ENCODE data around the gene SLC38A10. TPM values are rescaled to one million over a fixed set of nuclear protein-coding genes. Genes with fewer than 3 reads are reported as not detected.

Gene SLC38A10
- total RNA-seq, 1 experiment from 2014 or later, result 75.1 TPM

DNA sequence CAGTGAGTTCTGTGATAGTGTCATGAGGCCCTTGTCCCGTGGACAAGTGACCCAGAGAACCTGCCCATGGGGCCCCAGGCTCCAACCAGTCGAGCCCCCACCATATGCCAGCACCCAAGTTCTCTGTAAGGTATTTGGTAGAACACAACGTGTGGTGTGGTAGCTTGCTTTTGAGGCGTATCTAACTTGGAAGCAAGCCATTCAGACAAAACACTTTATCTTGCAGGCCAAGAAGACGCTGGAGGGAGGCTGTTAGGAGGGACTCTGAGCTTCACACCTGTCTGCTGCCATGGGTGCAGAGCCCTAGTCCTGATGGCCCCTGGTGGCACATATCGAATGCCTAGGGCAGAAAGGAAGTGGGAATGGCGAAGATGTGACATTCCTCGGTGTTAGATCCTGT, 54.3 kb downstream of the SLC38A10 start:
- ChIA-PET POLR2A (ENCODE audit: low non-redundant PET) (no interaction called here), CTCF (no interaction called here)
- Histone ChIP-seq H3K27ac (ENCODE audit: low read depth, low read length, poor library complexity, severe bottlenecking) (no peak overlapping the region), H3K27me3 (replicated peaks; ENCODE audit: insufficient read depth, low read depth, low read length, poor library complexity) (no peaks in the 10 kb centered on the region), H3K4me3 (ENCODE audit: low read depth, low read length, poor library complexity, severe bottlenecking) (peak overlapping the region; percentile 84), H3K36me3 (ENCODE audit: insufficient read depth, low read length, poor library complexity, severe bottlenecking) (peaks cover 10% of the 10 kb centered on the region), H3K4me1 (ENCODE audit: insufficient read depth, low read length, poor library complexity, severe bottlenecking) (peaks cover 7% of the 10 kb centered on the region), H3K9me3 (ENCODE audit: low read depth, low read length, poor library complexity, severe bottlenecking) (no peaks in the 10 kb centered on the region)
- intact Hi-C loops (cut with micrococcal nuclease; ENCODE audit: unreplicated experiment), result loop anchor here (5.0 kb wide), 1 partner anchor 253 kb away; no protein-coding TSS in a partner anchor
- no peak for DNase-seq (ENCODE audit: low spot score)
- TF ChIP-seq, protein P1, sequence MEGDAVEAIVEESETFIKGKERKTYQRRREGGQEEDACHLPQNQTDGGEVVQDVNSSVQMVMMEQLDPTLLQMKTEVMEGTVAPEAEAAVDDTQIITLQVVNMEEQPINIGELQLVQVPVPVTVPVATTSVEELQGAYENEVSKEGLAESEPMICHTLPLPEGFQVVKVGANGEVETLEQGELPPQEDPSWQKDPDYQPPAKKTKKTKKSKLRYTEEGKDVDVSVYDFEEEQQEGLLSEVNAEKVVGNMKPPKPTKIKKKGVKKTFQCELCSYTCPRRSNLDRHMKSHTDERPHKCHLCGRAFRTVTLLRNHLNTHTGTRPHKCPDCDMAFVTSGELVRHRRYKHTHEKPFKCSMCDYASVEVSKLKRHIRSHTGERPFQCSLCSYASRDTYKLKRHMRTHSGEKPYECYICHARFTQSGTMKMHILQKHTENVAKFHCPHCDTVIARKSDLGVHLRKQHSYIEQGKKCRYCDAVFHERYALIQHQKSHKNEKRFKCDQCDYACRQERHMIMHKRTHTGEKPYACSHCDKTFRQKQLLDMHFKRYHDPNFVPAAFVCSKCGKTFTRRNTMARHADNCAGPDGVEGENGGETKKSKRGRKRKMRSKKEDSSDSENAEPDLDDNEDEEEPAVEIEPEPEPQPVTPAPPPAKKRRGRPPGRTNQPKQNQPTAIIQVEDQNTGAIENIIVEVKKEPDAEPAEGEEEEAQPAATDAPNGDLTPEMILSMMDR (conservative IDR thresholded peaks at IDR 0.05; ENCODE audit: low read depth, low read length), result no peak
- TF ChIP-seq EZH2 (IDR thresholded peaks at IDR 0.05; ENCODE audit: borderline replicate concordance, low read depth, low read length, poor library complexity, severe bottlenecking), result no peak
- BruUV-seq (replicated peaks), result TSS peak; percentile 57

DNA sequence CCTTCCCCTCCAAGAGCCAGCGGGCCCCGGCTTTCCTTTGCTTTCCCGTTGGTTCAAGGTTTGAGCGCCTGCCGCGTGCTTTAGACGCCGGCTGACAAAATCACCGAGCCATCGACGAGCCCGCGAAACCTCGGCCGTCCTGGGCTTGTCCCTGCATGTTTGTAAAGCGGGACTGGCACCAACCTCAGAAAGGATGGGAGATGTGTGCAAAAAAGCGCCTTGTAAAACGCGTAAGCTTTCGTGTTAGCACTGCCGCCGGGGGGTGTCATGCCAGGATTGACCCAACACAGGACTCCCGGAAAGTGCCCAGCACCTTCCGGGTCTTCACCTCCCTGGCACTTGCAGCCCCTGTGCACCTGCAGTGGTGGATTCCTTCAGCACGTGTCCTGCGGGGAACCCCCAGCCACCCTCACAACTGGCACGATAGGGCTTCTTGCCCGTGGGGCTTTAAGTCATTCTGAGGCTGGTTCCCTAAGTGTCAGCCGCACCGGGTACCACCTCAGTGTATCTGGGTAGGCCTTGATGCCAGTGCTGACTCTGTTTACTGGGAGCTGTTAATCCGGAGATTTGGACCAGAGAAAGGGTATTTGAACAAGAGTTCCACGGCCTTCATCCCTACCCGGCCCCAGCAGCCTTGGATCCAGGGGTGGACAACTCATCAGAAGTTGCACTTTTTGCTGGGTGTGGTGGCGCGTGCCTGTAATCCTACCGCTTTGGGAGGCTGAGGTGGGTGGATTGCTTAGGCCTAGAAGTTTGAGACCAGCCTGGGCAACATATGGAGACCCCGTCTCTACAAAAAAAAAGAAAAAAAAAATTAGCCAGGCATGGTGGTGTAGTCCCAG, 55.2 kb downstream of the SLC38A10 start:
- peak; percentile 45 for DNase-seq (ENCODE audit: low spot score)
- Histone ChIP-seq H3K27ac (ENCODE audit: low read depth, low read length, poor library complexity, severe bottlenecking) (peak overlapping the region; percentile 85), H3K27me3 (replicated peaks; ENCODE audit: insufficient read depth, low read depth, low read length, poor library complexity) (no peaks in the 10 kb centered on the region), H3K4me1 (ENCODE audit: insufficient read depth, low read length, poor library complexity, severe bottlenecking) (peaks cover 7% of the 10 kb centered on the region), H3K36me3 (ENCODE audit: insufficient read depth, low read length, poor library complexity, severe bottlenecking) (peaks cover 10% of the 10 kb centered on the region), H3K9me3 (ENCODE audit: low read depth, low read length, poor library complexity, severe bottlenecking) (no peaks in the 10 kb centered on the region), H3K4me3 (ENCODE audit: low read depth, low read length, poor library complexity, severe bottlenecking) (peak overlapping the region; percentile 84)
- ChIA-PET POLR2A (ENCODE audit: low non-redundant PET) (interaction anchor here (0.6 to 0.7 kb wide), 2 partner anchors 10 to 246 kb away, joined by 3 read pairs; no protein-coding TSS in a partner anchor), CTCF (interaction anchor here (0.5 to 1.3 kb wide), 2 partner anchors 17 to 1020 kb away, joined by 3 to 4 read pairs; partner anchors contain the start of genes CEP131, SGSH and SLC26A11)
- BruUV-seq (replicated peaks), result no TSS peak
- intact Hi-C loops (cut with micrococcal nuclease; ENCODE audit: unreplicated experiment), result loop anchor here (5.0 kb wide), 1 partner anchor 253 kb away; no protein-coding TSS in a partner anchor
- TF ChIP-seq, protein P1 (conservative IDR thresholded peaks at IDR 0.05; ENCODE audit: low read depth, low read length), result no peak
- no peak for TF ChIP-seq EZH2 (IDR thresholded peaks at IDR 0.05; ENCODE audit: borderline replicate concordance, low read depth, low read length, poor library complexity, severe bottlenecking)

DNA sequence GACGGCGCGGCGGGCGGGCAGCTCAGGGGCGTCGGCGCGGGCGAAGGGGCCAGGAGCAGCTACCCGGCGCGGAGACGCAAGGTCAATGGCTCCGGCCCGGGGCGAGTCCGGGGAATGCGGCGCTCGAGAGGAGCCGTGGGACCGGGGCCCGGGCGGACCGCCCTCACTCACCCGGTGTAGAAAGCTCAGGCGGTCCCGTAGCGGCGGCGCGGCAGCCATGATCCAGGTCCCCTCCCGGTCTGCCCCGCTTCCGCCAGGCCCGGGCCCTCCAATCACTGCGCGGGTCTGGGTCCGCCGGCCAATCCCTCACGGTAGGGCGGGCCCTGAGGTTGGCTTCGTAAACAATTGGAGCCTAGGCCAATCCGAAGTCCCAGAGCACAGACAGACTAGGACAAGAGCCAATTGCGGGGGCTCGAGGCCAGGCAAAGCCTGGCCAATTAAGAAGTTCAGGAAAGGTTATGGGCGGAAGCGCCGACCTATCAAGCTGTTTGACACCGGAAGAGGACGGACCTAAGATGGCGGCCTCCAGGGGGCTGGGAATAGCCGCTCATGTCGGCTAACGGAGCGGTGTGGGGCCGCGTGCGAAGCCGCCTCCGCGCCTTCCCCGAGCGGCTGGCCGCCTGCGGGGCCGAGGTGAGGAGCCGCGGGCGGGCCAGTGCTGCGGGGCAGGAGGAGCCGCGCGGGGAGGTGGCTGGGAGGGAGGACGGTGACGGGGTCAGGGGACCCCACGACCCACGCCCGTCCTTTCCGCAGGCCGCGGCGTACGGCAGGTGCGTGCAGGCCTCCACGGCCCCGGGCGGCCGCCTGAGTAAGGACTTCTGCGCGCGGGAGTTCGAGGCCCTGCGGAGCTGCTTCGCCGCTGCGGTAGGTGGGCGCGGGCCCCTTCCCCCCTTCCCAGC, 56.0 kb downstream of the SLC38A10 start, which contains the start of the genes NDUFAF8 and TEPSIN:
Gene NDUFAF8, plus strand, starts transcription at position 504 of the 899 bp plus-strand sequence. Its CDS starts 46 bp downstream, at position 550.
Gene TEPSIN, minus strand, starts transcription at position 241 of the 899 bp plus-strand sequence. Its CDS starts 22 bp downstream, at position 219.
- no peaks in the 10 kb centered on the region for H3K27me3 ChIP-seq (replicated peaks; ENCODE audit: insufficient read depth, low read depth, low read length, poor library complexity)
- DNase-seq (ENCODE audit: low spot score), result peak; percentile 99
- H3K4me1 ChIP-seq (ENCODE audit: insufficient read depth, low read length, poor library complexity, severe bottlenecking), result peaks cover 7% of the 10 kb centered on the region
- peaks cover 10% of the 10 kb centered on the region for H3K36me3 ChIP-seq (ENCODE audit: insufficient read depth, low read length, poor library complexity, severe bottlenecking)
- intact Hi-C loops (cut with micrococcal nuclease; ENCODE audit: unreplicated experiment), result no loop called here
- no TSS peak for BruUV-seq (replicated peaks)
- POLR2A ChIA-PET (ENCODE audit: low non-redundant PET), result interaction anchor here (0.6 to 0.7 kb wide), 3 partner anchors 9 to 247 kb away, joined by 3 to 5 read pairs (median 3); no protein-coding TSS in a partner anchor
- H3K9me3 ChIP-seq (ENCODE audit: low read depth, low read length, poor library complexity, severe bottlenecking), result no peaks in the 10 kb centered on the region
- peak within 1 kb of the TSS; percentile 85 for H3K27ac ChIP-seq (ENCODE audit: low read depth, low read length, poor library complexity, severe bottlenecking)
- TF ChIP-seq, protein P1 (conservative IDR thresholded peaks at IDR 0.05; ENCODE audit: low read depth, low read length), result no peak
- TF ChIP-seq EZH2 (IDR thresholded peaks at IDR 0.05; ENCODE audit: borderline replicate concordance, low read depth, low read length, poor library complexity, severe bottlenecking), result no peak
- H3K4me3 ChIP-seq (ENCODE audit: low read depth, low read length, poor library complexity, severe bottlenecking), result peak within 1 kb of the TSS; percentile 84
- CTCF ChIA-PET, result interaction anchor here (0.5 to 1.3 kb wide), 3 partner anchors 16 to 1019 kb away, joined by 3 to 4 read pairs (median 3); partner anchors contain the start of genes CEP131, SGSH and SLC26A11
